ENCODE results near the gene S1PR1. TPM values are rescaled to one million over a fixed set of nuclear protein-coding genes. Genes with fewer than 3 reads are reported as not detected.

Gene S1PR1
- total and polyA plus RNA-seq, 4 donors, result 35.2 to 130 (median 116) TPM

DNA sequence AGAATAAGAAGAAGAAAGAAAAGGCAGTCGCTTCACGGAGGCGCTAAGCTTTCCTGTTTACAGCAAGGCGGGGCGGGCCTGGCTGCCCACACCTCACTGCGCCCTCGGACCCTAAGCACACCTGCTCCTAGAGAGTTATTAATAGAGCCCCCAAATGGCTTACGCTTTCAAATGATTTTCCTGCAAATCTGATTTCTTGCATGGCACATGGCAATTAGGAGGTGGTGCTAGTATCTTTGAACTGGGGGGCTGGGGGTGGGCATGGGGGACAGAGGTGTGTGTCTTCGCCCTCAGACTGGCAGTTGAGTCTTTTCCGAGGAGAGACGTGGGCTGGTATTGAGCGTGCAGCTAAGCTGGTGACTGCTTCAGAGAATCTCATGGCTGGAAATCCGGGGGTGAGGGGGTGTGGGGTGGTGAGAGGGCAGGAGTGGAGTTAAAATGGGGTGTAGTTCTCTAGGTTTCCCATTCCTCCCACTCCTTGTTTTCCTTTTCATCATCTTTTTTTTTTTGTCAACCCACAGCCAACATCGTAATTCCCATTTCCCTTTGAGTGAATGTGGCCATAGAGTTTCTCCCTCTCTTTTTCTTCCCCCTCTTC, 1.3 kb downstream of the S1PR1 start:
- Histone ChIP-seq H3K4me1 (ENCODE audit: control insufficient read depth in 5 of 5, insufficient read depth in 5 of 5, low read length in 5 of 5) (peaks cover 0 to 53% (median 4%) of the 10 kb centered on the region in 5 donors), H3K9ac (ENCODE audit: insufficient read depth in 1 of 2, low read length in 2 of 2) (peak overlapping the region; percentile 57 to 95), H3K36me3 (ENCODE audit: control insufficient read depth in 4 of 4, insufficient read depth in 4 of 4, low read length in 4 of 4) (peaks cover 0 to 41% (median 18%) of the 10 kb centered on the region in 4 donors), H3K4me3 (peak overlapping the region; percentile 55), H3K27ac (ENCODE audit: low read depth in 1 of 2, low read length in 1 of 2) (peak overlapping the region; percentile 72 to 73), H3K27me3 (ENCODE audit: control insufficient read depth in 3 of 3, insufficient read depth in 3 of 3, low read length in 2 of 3) (peaks cover 0 to 5% (median 0%) of the 10 kb centered on the region in 3 donors), H3K9me3 (ENCODE audit: control insufficient read depth in 4 of 4, insufficient read depth in 3 of 4, low read length in 3 of 4) (no peaks in the 10 kb centered on the region)
- ATAC-seq (ENCODE audit: insufficient read depth, low FRiP score) (no peak), DNase-seq (peak in 2 of 3 donors; percentile 43 to 65)
- TF ChIP-seq, protein P1, sequence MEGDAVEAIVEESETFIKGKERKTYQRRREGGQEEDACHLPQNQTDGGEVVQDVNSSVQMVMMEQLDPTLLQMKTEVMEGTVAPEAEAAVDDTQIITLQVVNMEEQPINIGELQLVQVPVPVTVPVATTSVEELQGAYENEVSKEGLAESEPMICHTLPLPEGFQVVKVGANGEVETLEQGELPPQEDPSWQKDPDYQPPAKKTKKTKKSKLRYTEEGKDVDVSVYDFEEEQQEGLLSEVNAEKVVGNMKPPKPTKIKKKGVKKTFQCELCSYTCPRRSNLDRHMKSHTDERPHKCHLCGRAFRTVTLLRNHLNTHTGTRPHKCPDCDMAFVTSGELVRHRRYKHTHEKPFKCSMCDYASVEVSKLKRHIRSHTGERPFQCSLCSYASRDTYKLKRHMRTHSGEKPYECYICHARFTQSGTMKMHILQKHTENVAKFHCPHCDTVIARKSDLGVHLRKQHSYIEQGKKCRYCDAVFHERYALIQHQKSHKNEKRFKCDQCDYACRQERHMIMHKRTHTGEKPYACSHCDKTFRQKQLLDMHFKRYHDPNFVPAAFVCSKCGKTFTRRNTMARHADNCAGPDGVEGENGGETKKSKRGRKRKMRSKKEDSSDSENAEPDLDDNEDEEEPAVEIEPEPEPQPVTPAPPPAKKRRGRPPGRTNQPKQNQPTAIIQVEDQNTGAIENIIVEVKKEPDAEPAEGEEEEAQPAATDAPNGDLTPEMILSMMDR (IDR thresholded peaks at IDR 0.05; ENCODE audit: control extremely low read depth, extremely low read depth), result no peak
- WGBS, 2 donors, result 9 to 12% methylated on average over 14 of the region's 14 CpGs

DNA sequence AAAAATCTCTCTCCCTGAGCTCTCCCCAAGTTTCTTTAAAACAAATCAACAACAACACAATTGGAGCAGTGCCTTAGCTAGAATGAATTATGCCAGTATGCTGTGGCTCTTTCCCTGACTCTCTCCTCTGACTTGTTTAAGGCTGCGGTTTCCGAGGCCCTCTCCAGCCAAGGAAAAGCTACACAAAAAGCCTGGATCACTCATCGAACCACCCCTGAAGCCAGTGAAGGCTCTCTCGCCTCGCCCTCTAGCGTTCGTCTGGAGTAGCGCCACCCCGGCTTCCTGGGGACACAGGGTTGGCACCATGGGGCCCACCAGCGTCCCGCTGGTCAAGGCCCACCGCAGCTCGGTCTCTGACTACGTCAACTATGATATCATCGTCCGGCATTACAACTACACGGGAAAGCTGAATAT, 1.9 kb downstream of the S1PR1 start:
- peak; percentile 72 for ATAC-seq (ENCODE audit: insufficient read depth, low FRiP score)
- Histone ChIP-seq H3K4me1 (ENCODE audit: control insufficient read depth in 5 of 5, insufficient read depth in 5 of 5, low read length in 5 of 5) (peaks cover 0 to 53% (median 4%) of the 10 kb centered on the region in 5 donors), H3K4me3 (peak overlapping the region; percentile 52), H3K27ac (ENCODE audit: low read depth in 1 of 2, low read length in 1 of 2) (peak overlapping the region; percentile 65 to 72), H3K36me3 (ENCODE audit: control insufficient read depth in 4 of 4, insufficient read depth in 4 of 4, low read length in 4 of 4) (peaks cover 0 to 46% (median 21%) of the 10 kb centered on the region in 4 donors), H3K9ac (ENCODE audit: insufficient read depth in 1 of 2, low read length in 2 of 2) (peak overlapping the region in 1 of 2 donors; percentile 95), H3K9me3 (ENCODE audit: control insufficient read depth in 4 of 4, insufficient read depth in 3 of 4, low read length in 3 of 4) (no peaks in the 10 kb centered on the region), H3K27me3 (ENCODE audit: control insufficient read depth in 3 of 3, insufficient read depth in 3 of 3, low read length in 2 of 3) (peaks cover 0 to 5% (median 0%) of the 10 kb centered on the region in 3 donors)
- WGBS, 2 donors, result 3 to 5% methylated on average over 17 of the region's 17 CpGs
- TF ChIP-seq, protein P1 (IDR thresholded peaks at IDR 0.05; ENCODE audit: control extremely low read depth, extremely low read depth), result peak; percentile 56
- peak; percentile 90 to 96 (median 94) for DNase-seq

DNA sequence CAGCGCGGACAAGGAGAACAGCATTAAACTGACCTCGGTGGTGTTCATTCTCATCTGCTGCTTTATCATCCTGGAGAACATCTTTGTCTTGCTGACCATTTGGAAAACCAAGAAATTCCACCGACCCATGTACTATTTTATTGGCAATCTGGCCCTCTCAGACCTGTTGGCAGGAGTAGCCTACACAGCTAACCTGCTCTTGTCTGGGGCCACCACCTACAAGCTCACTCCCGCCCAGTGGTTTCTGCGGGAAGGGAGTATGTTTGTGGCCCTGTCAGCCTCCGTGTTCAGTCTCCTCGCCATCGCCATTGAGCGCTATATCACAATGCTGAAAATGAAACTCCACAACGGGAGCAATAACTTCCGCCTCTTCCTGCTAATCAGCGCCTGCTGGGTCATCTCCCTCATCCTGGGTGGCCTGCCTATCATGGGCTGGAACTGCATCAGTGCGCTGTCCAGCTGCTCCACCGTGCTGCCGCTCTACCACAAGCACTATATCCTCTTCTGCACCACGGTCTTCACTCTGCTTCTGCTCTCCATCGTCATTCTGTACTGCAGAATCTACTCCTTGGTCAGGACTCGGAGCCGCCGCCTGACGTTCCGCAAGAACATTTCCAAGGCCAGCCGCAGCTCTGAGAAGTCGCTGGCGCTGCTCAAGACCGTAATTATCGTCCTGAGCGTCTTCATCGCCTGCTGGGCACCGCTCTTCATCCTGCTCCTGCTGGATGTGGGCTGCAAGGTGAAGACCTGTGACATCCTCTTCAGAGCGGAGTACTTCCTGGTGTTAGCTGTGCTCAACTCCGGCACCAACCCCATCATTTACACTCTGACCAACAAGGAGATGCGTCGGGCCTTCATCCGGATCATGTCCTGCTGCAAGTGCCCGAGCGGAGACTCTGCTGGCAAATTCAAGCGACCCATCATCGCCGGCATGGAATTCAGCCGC, 2.5 kb downstream of the S1PR1 start:
- Histone ChIP-seq H3K27ac (ENCODE audit: low read depth in 1 of 2, low read length in 1 of 2) (peak overlapping the region; percentile 65 to 76), H3K4me1 (ENCODE audit: control insufficient read depth in 5 of 5, insufficient read depth in 5 of 5, low read length in 5 of 5) (peaks cover 0 to 50% (median 4%) of the 10 kb centered on the region in 5 donors), H3K9ac (ENCODE audit: insufficient read depth in 1 of 2, low read length in 2 of 2) (peak overlapping the region in 1 of 2 donors; percentile 95), H3K36me3 (ENCODE audit: control insufficient read depth in 4 of 4, insufficient read depth in 4 of 4, low read length in 4 of 4) (peaks cover 0 to 51% (median 24%) of the 10 kb centered on the region in 4 donors), H3K9me3 (ENCODE audit: control insufficient read depth in 4 of 4, insufficient read depth in 3 of 4, low read length in 3 of 4) (no peaks in the 10 kb centered on the region), H3K27me3 (ENCODE audit: control insufficient read depth in 3 of 3, insufficient read depth in 3 of 3, low read length in 2 of 3) (peaks cover 0 to 5% (median 0%) of the 10 kb centered on the region in 3 donors), H3K4me3 (peak overlapping the region; percentile 52)
- peak; percentile 49 to 79 (median 59) for DNase-seq
- ATAC-seq (ENCODE audit: insufficient read depth, low FRiP score), result no peak
- 62 to 75% methylated on average over 42 of the region's 42 CpGs for WGBS, 2 donors
- TF ChIP-seq, protein P1 (IDR thresholded peaks at IDR 0.05; ENCODE audit: control extremely low read depth, extremely low read depth), result no peak
